GM21717 (cell line): ENCODE results near the gene GCNT1.
"Not testable (repeated sequence)": the region's sequence is repeated elsewhere in the genome, so short reads cannot be mapped to it uniquely, and the experiment has no call there.

Experiments
- ATAC-seq: cut with Tn5 transposase; IDR thresholded peaks from one replicate; pipeline ENCODE4 v1.9.1; 2021; ENCODE audit warnings: mild to moderate bottlenecking, moderate library complexity; ENCODE audit not compliant: unreplicated experiment

Gene GCNT1

DNA sequence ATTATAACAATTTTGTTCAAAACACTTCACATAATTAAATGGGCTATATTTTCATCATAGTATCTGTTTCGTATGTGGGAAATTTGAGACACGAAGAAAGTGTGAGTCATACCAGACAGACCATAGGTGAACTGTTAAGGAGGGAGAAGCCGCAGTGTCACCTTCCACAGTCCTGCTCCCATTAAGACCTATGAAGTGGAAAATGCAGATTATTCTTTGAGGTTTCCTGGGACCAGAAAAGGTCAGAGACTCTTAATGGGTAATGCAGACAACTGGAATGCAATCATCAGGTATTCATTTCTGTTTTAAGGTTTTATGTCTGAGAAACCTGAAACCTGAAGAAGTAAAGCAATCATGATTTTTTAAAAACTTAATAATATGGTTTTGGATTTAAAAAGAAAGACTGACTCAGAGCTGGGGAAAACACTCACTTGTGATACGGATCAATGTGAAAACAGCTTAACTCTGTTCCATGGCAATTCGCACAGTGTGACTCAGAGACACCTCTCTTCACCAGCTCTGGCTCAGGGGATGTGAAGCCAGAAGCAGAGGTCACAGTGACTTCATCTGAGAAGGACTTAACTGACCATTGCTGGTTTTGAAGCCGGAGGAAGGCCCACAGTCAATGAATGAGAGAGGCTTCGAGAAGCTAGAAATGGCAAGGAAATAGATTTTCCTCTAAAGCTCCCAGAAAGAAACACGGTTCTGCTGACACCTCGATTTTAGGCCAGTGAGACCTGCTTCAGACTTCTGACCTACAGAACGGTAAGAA is 17.2 kb upstream of the GCNT1 start:
- peak; percentile 62 for ATAC-seq

DNA sequence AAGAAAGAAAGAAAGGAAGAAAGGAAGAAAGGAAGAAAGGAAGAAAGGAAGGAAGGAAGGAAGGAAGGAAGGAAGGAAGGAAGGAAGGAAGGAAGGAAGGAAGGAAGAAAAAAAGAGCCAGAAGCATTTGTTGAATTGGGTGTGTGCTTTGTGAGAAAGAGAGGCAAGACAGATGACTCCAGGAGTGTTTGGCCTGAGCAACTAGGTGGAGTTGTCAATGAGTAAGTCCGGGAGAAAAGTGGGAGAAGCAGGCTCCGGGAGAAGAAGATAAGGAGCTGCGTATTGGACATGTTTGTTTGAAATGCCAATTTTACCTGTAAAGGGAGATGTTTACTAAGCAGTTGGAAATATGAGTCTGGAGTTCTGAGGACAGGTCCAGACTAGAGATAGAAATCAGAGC is 15.1 kb upstream of the GCNT1 start:
- ATAC-seq = no peak

DNA sequence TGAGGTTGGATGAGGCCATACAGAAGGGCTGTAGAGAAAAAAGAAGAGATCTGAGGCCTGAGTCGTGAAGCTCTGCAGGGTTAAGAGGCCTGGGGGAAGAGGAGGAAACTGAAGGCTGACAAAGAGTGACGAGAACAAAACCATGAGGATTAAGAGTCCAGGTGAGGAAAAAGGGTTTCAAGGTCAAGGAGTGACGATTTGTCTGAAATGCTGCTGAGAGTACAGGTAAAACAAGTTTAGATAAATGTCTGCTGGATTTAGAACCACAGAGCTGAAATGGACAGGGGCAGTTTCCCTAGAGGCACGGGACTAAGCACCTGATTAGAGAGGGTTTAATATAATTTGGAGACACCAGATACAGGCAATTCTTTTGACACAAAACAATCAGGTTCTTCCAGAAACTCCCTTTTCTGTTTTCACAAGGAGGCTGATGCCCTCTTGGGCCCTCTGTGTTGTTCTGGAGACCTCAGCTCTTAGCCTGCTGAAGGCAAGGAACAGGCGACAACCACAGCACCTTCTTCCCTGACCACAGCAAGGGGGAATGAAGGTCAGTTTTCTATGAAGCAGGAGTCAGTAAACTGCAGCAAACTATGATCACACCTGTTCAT is 14.6 kb upstream of the GCNT1 start:
- no peak for ATAC-seq

DNA sequence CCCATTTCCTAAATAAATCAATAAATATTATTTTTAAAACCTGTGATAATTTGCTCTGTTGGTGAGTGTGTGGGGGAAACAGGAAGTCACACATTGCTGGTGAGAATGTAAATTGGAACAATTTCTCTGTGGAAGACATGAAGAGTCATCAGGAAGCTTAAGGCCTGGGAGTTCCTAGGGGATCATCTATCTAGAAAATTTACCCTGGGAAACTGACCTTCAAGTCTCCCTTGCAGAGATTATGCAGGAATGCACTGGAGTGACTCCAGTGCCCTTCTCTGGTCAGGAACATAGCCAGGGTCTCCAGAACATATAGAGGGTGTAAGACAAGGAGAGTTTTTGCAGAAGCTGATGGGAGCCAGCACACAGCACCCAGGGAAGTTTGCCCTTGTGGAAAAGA is 13.0 kb upstream of the GCNT1 start:
- ATAC-seq = no peak

DNA sequence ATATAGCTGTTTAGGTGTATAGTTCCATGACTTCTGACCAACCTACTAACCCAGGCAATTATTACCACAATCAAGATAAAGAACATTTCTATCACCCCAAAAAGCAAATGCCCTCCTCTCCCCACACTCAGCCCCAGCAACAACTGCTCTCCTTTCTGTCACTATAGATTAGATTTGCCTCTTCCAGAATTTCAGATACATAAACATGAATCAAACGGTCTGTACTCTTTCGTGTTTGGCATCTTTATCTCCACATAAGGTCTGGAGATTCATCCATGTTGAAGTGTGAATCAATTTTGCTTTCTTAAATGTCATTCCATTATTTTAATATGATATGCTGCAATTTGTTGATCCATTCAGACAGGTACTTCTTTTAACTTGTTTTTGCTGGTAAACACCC is 10.5 kb upstream of the GCNT1 start:
- ATAC-seq = no peak

DNA sequence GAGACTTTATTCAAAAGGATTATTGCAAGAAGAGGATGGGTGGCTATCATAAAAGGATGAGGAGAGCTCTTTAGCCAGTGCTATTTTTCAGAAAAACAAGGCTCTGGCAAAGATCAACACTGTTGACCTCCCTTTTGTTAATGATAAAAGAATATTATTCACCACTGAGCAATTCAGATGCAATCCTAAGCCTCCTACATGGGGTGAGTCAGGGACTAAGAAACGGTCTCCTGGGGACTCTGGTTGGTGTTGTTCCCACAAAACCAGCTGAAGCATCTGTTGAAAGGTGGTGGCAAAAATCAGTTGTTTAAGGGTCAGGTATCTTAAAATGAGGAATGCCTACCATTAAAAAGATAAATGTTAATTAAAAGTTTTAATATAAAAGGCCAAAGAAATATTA is 7.7 kb upstream of the GCNT1 start:
- ATAC-seq = no peak

DNA sequence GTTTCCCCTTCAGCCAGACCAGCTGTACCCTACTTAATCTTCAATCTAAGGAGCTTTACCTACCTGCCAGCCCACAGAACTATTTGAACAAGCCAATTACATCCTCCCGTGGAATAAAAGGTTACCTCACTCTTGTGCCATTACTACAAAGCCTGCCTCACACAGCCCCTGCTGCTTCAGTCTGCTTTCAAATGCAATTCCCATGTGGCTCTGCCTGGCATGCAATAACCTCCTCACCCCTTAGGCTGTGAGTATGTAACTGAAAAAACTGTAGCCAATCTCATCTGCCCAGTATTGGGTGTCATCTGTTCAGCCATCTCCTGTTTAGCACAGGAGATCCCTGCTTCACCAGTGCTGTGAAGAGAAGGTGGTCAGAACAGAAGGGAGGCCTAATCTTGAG is 6.1 kb upstream of the GCNT1 start:
- ATAC-seq = no peak

DNA sequence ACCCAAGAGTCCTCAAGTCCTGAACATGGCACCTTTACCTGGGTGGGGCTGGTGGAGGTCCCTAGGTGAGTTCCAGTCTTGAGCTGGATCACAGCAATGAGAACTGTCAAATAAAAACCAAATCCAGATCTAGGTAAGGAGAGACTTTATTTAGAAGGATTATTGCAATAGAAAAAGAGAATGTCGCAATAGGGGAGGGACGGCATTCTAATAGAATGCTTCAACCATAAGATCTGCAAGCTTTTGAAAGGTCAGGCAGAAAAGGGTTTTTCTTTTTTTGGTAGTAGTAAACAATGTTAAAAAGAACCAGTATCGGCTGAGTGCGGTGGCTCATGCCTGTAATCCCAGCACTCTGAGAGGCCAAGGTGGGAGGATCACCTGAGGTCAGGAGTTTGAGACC is 5.2 kb upstream of the GCNT1 start:
- ATAC-seq = no peak

DNA sequence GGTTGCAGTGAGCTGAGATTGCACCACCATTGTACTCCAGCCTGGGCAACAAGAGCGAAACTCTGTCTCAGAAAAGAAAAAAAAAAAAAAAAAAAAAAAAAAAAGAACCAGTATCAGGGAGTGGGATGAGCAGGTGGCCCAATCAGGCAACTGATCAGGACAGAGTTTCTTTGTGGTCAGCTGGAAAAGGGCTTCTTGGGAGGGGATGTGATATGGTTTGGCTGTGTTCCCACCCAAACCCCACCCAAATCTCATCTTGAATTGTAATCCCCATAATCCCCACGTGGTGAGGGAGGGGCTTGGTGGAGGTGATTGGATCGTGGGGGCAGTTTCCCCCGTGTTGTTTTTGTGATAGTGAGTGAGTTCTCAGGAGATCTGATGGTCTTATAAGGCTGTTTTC is 4.7 kb upstream of the GCNT1 start:
- no peak for ATAC-seq

DNA sequence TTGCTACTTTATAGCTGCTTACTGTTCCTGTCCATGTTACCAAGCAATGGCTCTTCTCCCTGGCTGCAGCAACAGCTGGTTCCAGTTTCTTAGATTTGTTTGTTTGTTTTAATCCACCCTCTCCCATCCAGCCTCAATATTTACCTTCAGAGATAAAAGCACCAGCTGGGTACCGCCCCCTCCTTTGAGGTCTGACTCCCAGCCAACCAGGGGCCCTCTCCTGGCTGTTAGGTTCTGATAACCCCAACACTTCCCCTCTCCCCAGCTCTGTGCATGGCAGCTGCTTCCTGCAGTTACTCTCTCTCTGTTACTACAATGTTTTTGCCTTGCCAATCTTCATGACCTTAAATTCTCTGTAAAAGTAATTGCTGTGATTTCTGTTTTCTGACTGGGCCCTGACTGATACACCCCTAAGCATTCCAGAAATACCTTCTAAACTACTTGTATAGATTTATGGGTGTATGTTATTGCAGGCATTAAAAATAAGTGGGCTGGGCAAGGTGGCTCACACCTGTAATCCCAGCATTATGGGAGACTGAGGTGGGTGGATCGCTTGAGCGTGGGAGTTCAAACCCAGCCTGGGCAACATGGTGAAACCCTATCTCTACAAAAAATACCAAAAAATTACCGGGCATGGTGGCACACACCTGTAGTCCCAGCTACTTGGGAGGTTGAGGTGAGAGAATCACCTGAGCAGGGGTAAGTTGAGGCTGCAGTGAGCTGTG is 2.6 kb upstream of the GCNT1 start:
- peak; percentile 35 for ATAC-seq

DNA sequence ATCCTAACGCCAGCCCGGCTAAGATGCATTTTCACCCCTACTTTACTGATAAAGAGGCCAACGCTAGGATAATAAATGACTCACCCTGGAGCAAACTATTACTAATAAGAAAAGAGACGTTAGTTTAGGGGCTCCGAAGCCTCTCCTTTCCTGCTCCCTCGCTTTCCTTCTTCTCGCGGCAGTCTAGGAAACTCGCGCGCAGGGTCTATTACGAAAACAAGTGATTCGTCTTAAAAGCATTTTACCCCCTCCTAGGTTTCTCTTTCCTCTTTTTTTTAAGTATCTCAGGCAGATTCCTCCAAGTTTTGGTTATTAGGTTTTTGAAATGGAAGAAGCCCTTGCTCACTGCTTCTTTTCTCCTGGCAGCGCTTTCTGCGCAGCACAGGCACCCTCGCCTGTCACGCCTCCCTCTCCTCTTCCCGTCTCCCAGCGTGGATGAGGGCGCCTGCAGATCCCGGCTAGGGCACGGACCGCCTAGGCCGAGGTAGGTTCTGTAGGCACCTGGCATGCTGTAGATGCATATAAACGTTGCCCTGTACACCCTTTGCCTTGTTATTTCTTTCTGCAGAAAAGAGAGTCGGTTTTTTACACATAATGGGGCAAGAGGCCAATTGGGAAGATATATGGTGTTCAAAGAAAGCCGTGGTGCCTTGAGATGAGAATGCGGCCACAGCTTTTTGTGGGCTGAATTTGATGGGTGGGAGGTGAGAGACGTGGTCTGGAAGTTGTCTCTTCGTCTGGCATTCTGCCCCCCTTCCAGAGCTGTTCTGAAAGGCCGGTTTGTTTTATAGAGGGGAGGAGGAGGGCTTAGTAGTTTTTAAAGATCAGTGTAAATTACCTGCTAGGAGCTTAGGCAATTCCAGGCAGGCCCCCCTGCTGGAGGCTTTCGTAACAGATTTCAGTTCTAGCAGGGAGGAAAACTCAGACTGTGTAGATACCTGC is 983 bp downstream of the GCNT1 start:
- peak; percentile 3 for ATAC-seq

DNA sequence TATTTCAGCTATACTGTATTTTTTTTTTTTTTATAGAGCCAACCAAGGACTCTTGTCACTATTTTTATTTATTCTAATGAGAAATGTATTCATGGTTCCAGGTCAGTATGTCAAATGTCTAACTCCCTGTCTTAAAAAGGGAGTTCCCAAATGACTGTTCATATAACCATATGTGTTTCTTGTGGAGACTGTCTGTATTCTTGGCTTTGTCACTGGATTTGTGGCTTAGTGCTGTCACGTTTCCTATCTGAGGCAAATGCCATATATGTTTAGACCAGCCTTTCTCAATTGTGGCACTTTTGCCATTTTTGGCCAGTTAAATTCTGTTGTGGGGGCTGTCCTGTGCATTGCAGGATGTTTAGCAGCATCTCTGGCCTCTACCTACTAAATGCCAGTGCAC is 3.1 kb downstream of the GCNT1 start:
- no peak for ATAC-seq

DNA sequence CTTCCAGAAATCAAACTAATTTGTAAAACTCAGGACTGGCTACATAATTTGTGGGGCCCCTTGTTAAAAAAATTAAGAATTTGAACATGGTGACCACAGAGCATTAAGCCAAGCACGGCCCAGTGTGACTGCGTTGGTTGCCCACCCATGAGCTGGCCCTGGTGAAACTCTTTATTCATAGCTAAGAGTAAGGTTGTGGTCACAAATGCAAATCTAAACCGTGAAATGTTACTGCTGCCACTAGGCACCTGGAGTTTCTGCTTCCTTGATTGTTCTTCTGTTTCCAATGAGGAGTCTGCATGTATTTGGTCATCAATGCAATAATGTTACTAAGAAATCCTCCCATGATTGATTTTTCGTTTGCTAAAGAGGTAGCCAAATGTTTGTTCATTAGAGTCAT is 4.2 kb downstream of the GCNT1 start:
- ATAC-seq = peak; percentile 54

DNA sequence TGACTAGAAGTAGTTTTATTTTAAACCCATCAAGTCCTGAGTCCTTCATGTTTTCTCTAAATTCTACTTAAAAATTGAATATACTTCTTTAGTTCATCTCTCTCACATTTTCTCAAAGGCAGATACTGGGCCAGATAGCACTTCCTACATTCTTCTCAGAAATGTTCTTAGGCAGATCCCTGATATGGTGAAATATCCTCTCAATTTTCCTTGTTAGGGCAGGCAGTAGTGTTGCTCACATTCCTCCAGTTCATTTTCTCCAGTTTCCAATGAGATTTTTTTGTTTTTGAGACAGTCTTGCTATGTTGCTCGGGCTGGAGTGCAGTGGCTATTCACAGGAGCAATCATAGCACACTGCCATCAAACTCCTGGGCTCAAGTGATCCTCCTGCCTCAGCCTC is 5.7 kb downstream of the GCNT1 start:
- ATAC-seq = no peak

DNA sequence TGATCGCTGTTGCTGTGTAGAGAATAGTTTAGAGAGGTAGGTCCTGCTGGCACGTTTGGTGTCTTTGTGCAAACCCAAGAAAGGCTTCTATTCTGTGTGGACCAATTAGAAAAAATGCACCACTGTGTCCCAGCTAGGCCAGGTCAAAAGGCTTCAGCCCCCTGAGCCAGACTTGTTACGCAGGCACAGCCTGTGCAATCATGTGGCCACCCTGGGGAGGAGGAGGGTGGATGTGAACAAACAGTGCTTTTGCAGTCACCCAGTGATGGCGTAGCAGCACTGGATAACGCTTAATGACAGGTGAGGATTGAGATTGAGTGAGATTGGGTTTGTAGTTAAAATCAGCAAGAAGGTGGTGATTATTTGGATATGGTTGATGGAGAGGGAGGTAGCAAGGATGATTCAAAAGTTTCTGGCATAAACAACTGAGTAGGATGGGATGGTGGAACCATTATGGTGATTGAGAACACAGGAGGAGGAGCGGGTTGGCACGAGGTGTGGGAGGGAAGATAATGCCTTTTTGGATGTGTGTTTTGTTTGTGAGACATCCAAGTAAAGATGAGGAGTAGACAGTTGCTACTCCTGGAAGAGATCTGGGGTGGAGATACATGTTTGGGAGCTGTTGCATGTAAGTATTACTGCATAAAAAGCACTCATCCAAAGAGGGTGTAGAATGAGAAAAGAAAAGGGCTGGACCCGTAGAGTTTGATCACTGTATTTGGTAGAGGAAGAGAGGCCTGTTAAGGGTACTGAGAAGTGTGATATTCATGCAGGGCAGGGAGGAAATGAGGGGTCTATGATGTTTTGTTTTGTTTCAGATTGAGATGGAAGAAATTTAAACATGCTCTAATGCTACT is 6.7 kb downstream of the GCNT1 start:
- no peak for ATAC-seq

DNA sequence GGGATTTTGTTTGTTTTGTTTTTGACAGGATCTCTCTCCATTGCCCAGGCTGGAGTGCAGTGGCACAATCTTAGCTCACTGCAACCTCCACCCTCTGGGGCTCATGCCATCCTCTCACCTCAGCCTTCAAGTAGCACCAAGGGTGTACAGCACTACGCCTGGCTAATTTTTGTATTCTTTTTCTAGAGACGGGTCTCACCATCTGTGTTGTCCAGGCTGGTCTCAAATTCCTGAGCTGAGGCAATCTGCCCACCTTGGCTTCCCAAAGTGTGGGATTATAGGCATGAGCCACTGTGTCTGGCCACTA is 7.3 kb downstream of the GCNT1 start:
- no peak for ATAC-seq

DNA sequence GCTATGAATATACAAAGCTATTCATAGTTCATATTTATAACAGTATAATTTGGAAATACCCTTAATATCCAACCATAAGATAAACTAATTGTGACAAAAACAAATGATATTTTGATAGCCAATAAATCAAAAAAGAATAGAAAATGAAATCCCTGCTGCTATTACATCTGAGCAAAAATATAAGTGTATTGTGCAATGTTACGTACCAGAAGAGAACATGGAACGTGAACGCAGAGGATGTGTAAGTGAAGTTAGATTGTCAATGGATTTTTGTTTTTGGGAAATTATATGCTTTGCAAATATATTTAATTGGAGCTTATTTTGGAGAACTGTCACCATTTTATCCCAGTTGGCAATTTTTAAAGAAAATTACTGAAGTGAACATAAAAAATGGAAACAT is 15.4 kb downstream of the GCNT1 start:
- ATAC-seq = no peak

DNA sequence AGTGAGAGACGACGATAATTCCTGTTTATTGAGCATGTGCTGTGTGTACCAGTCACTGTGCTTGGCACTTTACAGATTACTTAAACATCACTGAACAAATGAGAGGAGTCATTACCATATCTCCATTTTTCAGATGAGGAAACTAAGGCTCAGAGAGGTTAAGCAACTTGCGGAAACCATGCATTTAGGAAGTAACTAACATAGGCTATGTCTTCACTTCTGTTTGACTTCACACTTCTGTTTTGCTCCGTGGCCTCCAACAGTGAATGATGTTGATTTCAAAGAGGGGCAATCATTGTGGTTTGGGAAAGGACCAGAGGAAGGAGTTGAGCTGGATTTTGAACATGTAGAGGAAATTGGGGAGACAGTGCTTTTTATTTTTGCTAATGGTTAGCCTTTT is 16.7 kb downstream of the GCNT1 start:
- no peak for ATAC-seq

DNA sequence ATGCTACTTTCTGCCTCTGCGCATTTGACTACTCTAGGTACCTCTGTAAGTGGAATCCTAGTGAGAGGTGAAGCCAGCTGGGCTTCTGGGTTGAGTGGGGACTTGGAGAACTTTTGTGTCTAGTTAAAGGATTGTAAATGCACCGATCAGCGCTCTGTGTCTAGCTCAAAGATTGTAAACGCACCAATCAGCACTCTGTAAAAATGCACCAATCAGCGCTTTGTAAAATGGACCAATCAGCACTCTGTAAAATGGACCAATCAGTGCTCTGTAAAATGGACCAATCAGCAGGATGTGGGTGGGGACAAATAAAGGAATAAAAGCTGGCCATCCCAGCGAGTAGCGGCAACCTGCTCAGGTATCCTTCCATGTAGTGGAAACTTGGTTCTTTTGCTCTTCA is 18.8 kb downstream of the GCNT1 start:
- not testable (repeated sequence) for ATAC-seq

DNA sequence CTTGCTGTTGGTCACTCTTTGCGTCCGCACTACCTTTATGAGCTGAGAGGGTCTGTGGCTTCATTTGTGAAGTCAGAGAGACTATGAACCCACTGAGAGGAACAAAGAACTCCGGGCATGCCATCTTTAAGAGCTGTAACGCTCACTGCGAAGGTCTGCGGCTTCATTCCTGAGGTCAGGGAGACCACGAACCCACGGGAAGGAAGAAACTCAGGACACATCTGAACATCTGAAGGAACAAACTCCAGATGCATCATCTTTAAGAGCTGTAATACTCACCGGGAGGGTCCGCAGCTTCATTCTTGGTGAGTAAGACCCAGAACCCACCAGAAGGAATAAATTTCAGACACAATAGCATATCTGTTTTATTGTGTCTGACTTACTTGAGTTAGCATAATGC is 19.2 kb downstream of the GCNT1 start:
- ATAC-seq = no peak
